Ovary (tissue), 3 donors: ENCODE data around the gene CHD6.

Source experiments
- POLR2A ChIP-seq: fragments of 450-650 bp; IDR thresholded peaks from one replicate; pipeline ENCODE4 v1.6.1; 2017; ENCODE audit warnings: antibody characterized with exemption, mild to moderate bottlenecking, moderate library complexity
- TF ChIP-seq, protein P1 (sequence below), 3 donors: fragments of 450-650 bp in 2 of 3; fragments of 200-600 bp in 1 of 3; IDR thresholded peaks; one replicate each; pipeline versions ENCODE4 v1.5.1 to v1.8.0; 2016 to 2022; ENCODE audit warnings: antibody characterized with exemption in 3 of 3, mild to moderate bottlenecking in 1 of 3
- donor health status: DM: no; HTN: no; CAD: no.

- TF ChIP-seq, protein P1, sequence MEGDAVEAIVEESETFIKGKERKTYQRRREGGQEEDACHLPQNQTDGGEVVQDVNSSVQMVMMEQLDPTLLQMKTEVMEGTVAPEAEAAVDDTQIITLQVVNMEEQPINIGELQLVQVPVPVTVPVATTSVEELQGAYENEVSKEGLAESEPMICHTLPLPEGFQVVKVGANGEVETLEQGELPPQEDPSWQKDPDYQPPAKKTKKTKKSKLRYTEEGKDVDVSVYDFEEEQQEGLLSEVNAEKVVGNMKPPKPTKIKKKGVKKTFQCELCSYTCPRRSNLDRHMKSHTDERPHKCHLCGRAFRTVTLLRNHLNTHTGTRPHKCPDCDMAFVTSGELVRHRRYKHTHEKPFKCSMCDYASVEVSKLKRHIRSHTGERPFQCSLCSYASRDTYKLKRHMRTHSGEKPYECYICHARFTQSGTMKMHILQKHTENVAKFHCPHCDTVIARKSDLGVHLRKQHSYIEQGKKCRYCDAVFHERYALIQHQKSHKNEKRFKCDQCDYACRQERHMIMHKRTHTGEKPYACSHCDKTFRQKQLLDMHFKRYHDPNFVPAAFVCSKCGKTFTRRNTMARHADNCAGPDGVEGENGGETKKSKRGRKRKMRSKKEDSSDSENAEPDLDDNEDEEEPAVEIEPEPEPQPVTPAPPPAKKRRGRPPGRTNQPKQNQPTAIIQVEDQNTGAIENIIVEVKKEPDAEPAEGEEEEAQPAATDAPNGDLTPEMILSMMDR (IDR thresholded peaks at IDR 0.05): no peak
- TF ChIP-seq POLR2A: no peak
These were observed 174.5 kb downstream of the CHD6 start for GRCh38 chr20:41443691-41444090.
